Measurements from ENCODE around the gene PRRT3.
"Not testable (repeated sequence)": the region's sequence is repeated elsewhere in the genome, so short reads cannot be mapped to it uniquely, and the experiment has no call there.

Gene PRRT3

DNA sequence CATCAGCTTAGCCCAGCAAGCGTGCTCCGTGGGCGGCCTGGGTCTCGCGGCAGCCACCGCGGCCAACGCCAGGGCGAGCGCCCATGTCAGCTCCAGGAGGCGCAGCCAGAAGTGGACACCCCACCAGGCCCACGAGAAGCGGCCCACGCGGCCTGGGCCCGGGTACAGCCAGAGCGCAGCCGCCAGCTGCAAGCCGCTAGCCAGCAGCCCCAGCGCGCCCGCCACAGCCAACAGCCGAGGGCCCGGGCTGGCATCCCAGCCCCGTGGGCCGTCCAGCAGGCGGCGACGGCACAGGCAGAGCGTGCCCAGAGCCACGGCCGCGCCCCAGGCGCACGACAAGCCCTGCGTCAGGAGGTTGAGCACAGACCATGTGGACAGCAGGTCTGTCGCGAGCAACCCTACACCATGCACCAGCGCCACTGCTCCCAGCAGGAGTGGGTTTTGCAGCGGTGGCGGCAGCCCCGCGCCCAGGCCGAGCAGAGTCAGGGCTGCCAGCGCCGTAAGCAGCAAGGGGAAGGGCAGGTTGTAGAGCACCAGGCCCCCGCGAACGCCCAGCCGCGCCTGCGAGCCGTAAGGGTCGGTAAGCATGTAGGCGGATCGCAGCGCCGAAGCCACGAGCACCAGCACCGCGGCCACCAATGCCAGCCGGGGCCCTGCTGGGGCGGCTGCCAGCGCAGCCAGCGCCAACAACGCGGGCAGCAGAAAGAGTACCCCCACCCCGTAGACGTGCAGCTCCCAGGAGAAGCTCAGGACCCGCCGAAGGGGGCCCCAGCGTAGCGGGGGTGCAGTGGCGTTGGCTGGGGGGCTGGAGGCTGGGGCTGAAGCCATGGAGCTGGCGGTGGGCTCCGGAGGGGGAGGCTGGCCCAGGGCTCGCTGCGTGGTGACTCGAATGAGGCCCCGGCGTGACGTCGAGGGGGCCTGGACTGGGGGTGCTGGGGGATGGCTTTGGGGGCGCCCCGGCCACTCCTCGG, 4.9 kb downstream of the PRRT3 start:
- DNase-seq (ENCODE audit: low read depth in 2 of 2): no peak

DNA sequence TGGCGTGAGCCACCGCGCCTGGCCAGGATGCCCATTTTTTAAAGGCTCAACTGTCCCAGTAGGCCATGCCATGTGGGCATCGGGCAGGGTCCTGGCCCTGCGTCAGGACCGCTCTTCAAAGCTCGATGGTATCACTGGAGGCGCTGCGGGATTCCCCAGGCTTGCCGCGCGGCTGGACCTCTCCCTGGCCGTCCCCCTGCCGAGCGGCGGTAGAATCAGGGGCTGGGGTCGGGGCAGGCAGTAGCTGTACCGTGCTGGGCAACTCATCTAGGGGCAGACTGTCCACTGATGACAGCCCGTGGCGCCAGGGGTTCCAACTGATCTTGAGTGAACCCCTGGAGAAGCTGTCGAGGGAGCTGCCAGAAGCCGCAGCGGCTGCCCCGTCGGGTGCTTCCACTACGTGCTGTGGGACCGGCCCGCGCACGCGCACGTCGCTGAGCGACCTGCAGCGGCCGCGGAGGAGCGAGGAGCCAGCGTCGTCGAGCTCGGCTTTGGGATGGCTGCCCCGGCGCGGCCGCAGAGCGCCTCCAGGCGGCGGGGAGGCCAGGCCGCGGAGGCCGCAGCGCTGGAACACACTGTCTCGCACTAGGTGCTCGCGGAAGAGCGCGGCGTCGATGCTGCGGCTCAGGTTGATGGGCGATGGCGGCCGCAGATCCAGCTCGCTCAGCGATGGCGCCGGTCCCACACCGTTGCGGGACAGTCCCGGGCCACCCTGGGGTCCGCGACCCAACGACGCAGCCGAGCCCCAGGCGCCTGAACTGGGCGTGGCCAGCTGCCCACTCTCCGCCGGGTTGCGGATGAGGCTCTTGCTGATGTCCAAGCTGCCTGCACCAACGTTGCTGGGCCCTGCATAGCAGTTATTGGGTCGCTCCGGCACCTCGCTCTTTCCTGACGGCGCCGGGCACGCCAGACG, 5.8 kb downstream of the PRRT3 start:
- peak; percentile 50 to 66 for DNase-seq (ENCODE audit: low read depth in 2 of 2)

DNA sequence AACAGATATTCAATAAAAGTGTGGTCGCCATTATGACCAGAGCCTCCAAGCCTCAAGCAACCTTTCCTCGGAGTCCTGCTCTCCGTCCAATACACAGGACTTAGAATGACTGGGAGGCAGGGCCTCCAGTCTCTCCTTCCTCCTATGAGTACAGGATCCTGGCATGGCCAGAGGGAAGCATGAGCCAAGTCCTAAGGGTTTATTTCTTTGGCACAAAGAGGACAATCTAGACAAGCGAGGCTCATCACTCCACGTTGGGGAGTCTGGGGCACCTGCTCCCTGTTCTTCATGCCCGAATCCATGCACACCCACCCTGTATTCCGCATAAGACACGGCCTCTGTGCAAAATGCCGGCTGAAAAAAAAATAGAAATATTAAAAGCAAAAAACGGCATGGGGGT, 6.8 kb downstream of the PRRT3 start:
- no peak for DNase-seq (ENCODE audit: low read depth in 2 of 2)

DNA sequence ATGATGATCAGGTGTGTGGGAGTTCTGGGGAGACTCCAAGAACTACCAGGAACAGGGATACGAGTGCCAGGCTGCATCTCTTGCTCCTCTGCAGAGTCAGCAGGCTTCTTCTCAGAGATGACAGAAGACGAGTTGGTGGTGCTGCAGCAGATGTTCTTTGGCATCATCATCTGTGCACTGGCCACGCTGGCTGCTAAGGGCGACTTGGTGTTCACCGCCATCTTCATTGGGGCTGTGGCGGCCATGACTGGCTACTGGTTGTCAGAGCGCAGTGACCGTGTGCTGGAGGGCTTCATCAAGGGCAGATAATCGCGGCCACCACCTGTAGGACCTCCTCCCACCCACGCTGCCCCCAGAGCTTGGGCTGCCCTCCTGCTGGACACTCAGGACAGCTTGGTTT, 7.9 kb downstream of the PRRT3 start:
- DNase-seq (ENCODE audit: low read depth in 2 of 2): no peak

DNA sequence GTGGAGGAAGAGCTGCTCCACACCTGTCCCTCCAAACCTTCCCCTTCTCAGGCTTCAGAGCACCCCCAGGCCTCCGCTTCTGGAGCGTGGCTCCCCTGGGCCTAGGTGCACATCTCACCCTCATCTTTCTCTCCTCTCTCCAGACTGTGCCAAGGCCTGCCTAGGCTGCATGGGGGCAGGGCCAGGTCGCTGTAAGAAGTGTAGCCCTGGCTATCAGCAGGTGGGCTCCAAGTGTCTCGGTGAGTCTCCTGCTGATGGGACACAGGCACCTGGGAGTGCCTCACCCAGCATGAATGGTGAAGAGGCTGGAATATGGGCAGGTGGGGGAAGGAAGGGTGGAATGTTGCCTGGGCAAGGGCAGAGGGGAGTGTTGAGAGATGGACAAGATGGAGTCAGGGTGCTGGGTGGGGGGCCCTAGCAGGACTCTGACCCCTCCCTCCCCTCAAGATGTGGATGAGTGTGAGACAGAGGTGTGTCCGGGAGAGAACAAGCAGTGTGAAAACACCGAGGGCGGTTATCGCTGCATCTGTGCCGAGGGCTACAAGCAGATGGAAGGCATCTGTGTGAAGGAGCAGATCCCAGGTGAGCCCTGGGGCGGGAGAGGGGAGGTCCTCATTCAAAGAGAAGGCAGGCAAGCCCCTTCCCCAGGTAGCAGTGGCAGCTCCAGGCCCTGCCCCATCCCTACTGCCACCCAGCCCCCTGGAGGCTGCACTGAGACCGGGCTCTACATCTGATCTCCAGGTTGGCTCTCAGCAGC, 9.1 kb downstream of the PRRT3 start:
- DNase-seq (ENCODE audit: low read depth in 2 of 2): no peak

DNA sequence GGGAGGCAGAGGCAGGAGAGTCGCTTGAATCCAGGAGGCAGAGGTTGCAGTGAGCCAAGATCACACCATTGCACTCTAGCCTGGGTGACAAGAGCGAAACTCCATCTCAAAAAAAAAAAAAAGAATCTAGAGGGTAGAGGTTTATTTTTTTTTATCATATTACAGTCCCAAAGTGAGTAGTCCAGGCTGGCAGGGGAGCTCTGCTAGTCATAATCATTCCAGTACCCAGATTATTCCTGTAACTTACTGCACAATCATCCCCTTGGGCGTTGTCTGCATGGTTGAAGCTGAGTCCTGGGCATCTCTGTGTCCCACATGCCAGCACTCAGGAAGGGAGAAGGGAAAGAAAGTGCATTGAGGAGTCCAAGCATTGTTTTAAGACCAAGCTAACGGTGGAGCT, 10.0 kb downstream of the PRRT3 start:
- no peak for DNase-seq (ENCODE audit: low read depth in 2 of 2)

DNA sequence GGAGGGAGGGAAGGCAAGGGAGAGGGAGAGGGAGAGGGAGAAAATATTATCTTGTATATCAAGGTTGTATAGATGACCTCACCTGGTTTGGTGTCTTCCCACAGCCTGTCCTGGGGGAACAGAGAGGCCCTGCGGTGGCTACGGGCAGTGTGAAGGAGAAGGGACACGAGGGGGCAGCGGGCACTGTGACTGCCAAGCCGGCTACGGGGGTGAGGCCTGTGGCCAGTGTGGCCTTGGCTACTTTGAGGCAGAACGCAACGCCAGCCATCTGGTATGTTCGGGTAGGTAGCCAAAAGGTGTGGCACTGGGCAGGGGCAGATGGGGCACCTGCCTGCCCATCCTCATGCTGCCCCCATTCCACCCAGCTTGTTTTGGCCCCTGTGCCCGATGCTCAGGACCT, 11.5 kb downstream of the PRRT3 start:
- no peak for DNase-seq (ENCODE audit: low read depth in 2 of 2)

DNA sequence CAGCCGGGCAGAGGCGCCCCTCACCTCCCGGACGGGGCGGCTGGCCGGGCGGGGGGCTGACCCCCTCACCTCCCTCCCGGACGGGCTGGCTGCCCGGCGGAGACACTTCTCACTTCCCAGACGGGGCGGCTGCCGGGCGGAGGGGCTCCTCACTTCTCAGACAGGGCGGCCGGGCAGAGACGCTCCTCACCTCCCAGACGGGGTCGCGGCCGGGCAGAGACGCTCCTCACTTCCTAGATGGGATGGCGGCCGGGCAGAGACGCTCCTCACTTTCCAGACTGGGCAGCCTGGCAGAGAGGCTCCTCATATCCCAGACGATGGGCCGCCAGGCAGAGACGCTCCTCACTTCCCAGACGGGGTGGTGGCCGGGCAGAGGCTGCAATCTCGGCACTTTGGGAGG, 12.3 kb downstream of the PRRT3 start:
- DNase-seq (ENCODE audit: low read depth in 2 of 2): not testable (repeated sequence)

DNA sequence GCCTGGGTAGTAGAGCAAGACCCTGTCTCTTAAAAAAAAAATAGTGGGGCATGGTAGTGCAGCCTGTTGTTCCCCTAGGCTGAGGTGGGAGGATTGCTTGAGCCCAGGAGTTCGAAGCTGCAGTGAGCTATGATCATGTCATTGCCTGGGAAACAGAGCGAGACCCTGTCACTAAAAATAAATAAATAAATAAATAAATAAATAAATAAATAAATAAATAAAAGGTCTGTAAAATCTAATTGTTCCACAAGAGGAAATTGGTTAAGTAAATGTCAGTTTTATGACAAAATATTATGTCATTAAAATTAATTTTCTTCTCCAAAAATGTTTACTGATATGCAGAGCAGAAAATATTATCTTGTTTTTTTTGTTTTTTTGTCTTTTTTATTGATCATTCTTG, 13.2 kb downstream of the PRRT3 start:
- no peak for DNase-seq (ENCODE audit: low read depth in 2 of 2)

DNA sequence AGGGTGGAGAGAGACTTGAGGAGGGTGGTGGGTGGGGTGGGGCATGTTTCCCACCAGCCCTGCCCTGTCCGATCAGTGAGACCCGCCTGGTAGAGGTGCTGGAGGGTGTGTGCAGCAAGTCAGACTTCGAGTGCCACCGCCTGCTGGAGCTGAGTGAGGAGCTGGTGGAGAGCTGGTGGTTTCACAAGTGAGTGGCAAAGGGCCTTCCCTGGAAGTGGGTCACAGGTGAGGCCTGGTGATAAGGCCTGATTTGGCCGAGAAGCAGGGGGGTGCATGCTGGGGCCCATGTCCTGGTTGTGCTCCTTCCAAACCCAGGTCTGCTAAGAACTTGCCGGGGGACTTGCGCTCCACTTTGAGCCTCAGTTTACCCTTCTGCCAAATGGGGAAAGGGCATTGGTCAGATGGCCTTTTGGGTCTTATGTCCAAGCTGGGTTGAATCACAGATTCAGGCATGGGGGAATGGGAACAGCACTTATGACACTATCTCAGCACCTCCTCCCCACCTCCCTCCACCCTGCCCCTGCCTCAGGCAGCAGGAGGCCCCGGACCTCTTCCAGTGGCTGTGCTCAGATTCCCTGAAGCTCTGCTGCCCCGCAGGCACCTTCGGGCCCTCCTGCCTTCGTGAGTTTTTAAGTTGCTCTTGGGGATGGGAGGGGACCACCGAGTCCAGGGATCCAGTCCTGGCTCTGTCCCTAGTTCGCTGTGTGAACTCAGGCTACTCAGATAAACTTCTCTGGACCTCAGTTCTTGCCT, 14.5 kb downstream of the PRRT3 start:
- no peak for DNase-seq (ENCODE audit: low read depth in 2 of 2)

DNA sequence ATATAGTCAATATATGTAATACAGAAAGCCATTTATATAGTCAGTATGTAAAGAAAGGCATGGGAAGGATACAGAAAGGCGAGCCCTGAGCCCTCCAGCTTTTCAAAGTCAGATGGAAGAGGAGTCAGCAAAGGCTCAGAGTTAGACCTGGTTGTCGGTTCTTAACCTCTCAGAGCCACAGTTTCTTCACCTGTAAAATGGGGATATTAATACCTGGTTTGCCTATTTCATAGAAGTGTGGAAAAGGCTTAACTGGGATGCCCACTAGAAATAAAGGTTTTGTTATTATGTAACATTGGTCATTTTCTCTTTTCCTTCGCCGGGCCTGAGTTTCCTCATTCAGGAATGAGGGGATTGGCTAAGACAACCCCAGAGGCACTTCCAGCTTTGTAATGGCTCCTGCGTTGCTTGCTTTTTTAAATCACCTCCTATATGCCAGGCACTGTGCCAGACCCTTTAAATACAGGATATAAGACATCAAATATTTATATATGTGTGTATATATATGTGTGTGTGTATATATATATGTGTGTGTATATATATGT, 16.2 kb downstream of the PRRT3 start:
- DNase-seq (ENCODE audit: low read depth in 2 of 2): no peak

DNA sequence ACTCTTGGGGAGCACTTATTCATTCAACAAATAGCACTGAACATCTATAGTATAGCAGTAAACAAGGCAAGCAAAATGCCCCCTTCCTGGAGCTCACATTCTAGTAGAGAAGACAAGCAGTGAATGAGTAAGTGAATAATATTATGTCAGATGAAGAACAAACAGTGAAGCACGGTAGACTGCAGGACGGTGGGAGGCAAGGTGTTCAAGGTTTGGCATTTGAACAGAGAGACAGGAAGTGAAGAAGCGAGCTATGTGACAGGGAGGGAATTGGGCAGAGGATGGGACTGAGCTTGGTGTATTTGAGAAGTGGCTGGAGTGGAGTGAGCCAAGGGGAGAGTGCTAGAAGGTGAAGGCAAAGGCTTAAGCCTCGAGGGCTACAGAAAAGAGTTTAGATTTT, 17.2 kb downstream of the PRRT3 start:
- no peak for DNase-seq (ENCODE audit: low read depth in 2 of 2)

DNA sequence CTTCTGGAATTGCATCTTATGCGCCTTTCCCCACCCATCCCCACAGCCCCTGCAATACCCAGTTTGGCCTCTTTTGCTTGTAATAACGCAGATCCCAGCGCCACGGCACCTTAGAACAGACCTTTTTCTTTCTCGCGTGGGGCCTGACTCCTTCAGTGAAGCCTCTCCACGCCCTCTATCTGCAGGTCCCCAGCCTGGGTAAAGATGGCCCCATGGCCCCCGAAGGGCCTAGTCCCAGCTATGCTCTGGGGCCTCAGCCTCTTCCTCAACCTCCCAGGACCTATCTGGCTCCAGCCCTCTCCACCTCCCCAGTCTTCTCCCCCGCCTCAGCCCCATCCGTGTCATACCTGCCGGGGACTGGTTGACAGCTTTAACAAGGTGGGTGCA, 18.0 kb downstream of the PRRT3 start:
- DNase-seq (ENCODE audit: low read depth in 2 of 2): no peak

DNA sequence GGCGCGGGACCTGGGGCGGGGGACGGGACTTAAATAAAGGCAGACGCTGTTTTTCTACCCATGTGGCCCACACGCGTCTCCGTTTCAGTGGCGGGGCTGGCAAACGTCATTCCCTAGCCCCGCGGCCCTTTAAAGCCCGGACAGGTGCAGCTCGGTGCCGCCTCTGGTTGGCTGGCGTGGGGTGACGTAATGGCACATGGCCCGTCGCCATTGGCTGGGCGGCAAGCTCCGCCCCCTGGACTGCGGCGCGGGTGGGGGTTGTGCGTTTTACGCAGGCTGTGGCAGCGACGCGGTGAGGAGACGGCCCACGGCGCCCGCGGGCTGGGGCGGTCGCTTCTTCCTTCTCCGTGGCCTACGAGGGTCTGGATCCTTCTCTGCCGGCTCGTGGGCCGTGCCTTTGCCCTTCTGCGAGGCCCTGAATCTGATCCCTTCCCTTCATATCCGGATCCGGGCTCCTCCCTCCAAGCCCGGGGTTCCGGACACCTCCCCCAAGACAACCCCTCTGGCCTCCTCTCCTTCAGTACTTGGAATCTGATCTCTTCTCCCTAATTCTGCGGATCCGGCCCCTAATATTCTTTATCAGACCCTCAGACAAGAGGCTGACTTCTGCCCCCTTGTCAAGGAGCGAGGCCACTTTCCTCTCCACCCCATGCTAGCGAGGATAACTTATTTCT, 18.5 kb downstream of the PRRT3 start, which contains the start of gene CRELD1:
Gene CRELD1 (plus strand): TSS at position 274 of the 674 bp plus-strand sequence. CDS start 605 bp downstream, outside the sequence.
- peak; percentile 94 for DNase-seq (ENCODE audit: low read depth in 2 of 2)

DNA sequence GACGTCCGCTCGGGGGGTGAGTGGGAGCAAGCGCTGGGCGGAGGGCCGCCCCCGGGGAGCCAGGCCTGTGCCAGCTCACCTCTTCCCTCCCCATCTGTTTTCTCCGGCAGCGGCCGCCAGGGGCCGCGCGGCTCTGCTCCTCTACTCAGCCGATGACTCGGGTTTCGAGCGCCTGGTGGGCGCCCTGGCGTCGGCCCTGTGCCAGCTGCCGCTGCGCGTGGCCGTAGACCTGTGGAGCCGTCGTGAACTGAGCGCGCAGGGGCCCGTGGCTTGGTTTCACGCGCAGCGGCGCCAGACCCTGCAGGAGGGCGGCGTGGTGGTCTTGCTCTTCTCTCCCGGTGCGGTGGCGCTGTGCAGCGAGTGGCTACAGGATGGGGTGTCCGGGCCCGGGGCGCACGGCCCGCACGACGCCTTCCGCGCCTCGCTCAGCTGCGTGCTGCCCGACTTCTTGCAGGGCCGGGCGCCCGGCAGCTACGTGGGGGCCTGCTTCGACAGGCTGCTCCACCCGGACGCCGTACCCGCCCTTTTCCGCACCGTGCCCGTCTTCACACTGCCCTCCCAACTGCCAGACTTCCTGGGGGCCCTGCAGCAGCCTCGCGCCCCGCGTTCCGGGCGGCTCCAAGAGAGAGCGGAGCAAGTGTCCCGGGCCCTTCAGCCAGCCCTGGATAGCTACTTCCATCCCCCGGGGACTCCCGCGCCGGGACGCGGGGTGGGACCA, 19.2 kb downstream of the PRRT3 start:
- peak; percentile 63 to 80 for DNase-seq (ENCODE audit: low read depth in 2 of 2)

DNA sequence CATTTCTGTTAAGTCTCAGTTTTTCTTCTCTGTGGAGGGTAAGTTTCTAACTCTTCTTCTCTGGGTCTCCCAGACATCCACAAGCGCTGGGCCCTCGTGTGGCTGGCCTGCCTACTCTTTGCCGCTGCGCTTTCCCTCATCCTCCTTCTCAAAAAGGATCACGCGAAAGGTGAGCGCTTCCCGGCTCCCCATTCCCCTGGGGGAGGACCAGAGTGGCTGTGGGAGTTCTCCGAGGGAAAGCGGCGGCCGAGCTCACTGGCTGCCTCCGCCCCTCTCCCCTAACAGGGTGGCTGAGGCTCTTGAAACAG, 19.7 kb downstream of the PRRT3 start:
- no peak for DNase-seq (ENCODE audit: low read depth in 2 of 2)

DNA sequence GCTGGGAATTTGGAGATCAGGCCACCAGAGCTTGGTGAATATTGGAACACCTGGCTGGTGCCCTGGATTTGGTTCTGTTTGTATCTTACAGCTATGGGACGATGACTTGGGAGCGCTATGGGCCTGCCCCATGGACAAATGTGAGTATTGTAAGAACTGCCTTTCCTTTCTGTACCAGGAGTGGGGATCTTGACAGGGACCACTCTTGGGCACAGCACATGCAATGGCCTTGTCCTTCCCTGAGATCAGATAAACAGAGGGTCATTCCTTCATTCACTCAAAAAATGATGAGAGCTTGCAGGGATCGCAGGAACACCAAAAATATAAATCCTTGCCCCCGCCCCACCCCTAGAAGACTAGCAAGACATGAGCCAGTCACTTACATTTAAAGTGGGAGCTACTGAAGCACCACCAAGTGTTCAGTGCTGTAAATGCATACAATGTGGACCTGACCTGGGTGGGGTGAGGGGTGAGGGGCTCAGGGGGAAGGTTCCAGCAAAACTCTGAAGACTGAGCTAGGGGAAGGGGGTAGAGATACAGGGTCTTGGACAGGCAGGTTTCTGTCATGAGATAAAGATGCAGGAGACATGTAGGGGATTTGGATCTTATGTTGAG, 21.3 kb downstream of the PRRT3 start:
- DNase-seq (ENCODE audit: low read depth in 2 of 2): no peak

DNA sequence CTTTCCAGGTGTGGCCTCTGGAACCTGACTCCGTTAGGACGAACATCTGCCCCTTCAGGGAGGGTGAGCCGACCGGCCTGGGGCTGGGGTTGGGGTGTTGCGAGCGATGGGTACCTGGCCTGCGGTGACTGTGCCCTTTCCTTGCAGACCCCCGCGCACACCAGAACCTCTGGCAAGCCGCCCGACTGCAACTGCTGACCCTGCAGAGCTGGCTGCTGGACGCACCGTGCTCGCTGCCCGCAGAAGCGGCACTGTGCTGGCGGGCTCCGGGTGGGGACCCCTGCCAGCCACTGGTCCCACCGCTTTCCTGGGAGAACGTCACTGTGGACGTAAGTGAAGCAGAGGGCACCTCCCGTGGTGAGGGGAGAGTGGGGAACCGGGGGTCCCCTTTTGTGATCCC, 24.1 kb downstream of the PRRT3 start:
- no peak for DNase-seq (ENCODE audit: low read depth in 2 of 2)
